IMR-90 (cell line): ENCODE measurements around the gene ADAMTS17. TPM values are rescaled to one million over a fixed set of nuclear protein-coding genes. Genes with fewer than 3 reads are reported as not detected.

Source experiments
- ATAC-seq: fragments of 200-7000 bp; cut with Tn5 transposase; 2 replicates; pipeline ENCODE4 v1.9.1; 2020; ENCODE audit warnings: low read depth, mild to moderate bottlenecking, moderate library complexity
- BruUV-seq: library from RNA; stranded (reverse); fragments of 400-500 nt; replicated peaks from 2 replicates; lab custom pipeline; 2021; lab: Mats Ljungman, UMichigan
- CTCF ChIA-PET: fragments of 300-600 bp; formaldehyde crosslinking; extraction: SDS; loops from one replicate; lab custom pipeline; 2021; ENCODE audit warnings: antibody characterized with exemption; lab: Yijun Ruan, JAX
- POLR2A ChIA-PET: fragments of 300-600 bp; sonication (Branson Sonifier 250); formaldehyde crosslinking; loops from one replicate; lab custom pipeline; 2022; ENCODE audit warnings: antibody characterized with exemption; ENCODE audit not compliant: unreplicated experiment; lab: Charles Lee
- DNase-seq: peaks from one replicate; pipeline ENCODE4 v3.0.0; 2013
- H2AFZ ChIP-seq: replicated peaks from 2 replicates; pipeline ENCODE3; 2013; ENCODE audit warnings: low read length, mild to moderate bottlenecking; ENCODE audit not compliant: poor library complexity
- H2AK5ac ChIP-seq: 2 replicates; pipeline ENCODE4 v1.6.1; 2013; ENCODE audit warnings: low read depth, low read length, inconsistent platforms
- H2AK9ac ChIP-seq: replicated peaks from 2 replicates; pipeline ENCODE3; 2013; ENCODE audit warnings: mild to moderate bottlenecking, low read depth, low read length, moderate library complexity; ENCODE audit not compliant: poor library complexity
- H2BK120ac ChIP-seq: 2 replicates; pipeline ENCODE4 v1.6.1; 2013; ENCODE audit warnings: low read depth, low read length, inconsistent platforms
- H2BK15ac ChIP-seq: 3 replicates; pipeline ENCODE4 v1.6.1; 2013; ENCODE audit warnings: low read depth, low read length, inconsistent platforms
- H2BK20ac ChIP-seq: 2 replicates; pipeline ENCODE4 v1.6.1; 2013; ENCODE audit warnings: low read depth, mild to moderate bottlenecking, inconsistent platforms, low read length, moderate library complexity
- H2BK5ac ChIP-seq: 2 replicates; pipeline ENCODE4 v1.6.1; 2013; ENCODE audit warnings: mild to moderate bottlenecking, low read depth, low read length, inconsistent platforms; ENCODE audit not compliant: poor library complexity, severe bottlenecking
- H3K14ac ChIP-seq: replicated peaks from 2 replicates; pipeline ENCODE4 v1.6.1; 2013; ENCODE audit warnings: low read depth, low read length, inconsistent platforms
- H3K18ac ChIP-seq: 2 replicates; pipeline ENCODE4 v1.6.1; 2013; ENCODE audit warnings: low read depth, low read length, control low read depth
- H3K23ac ChIP-seq: 2 replicates; pipeline ENCODE4 v1.6.1; 2013; ENCODE audit warnings: low read depth, low read length, inconsistent platforms
- H3K27ac ChIP-seq: 2 replicates; pipeline ENCODE4 v1.5.1; 2013; ENCODE audit warnings: mild to moderate bottlenecking, control low read depth, low read length; ENCODE audit not compliant: insufficient read depth
- H3K27me3 ChIP-seq: 2 replicates; pipeline ENCODE4 v1.6.1; 2013; ENCODE audit warnings: low read length; ENCODE audit not compliant: control insufficient read depth, insufficient read depth
- H3K36me3 ChIP-seq: 2 replicates; pipeline ENCODE4 v1.6.1; 2013; ENCODE audit warnings: low read length, mixed read lengths; ENCODE audit not compliant: control insufficient read depth, insufficient read depth
- H3K4ac ChIP-seq: 2 replicates; pipeline ENCODE4 v1.6.1; 2013; ENCODE audit warnings: low read depth, low read length, inconsistent platforms
- H3K4me1 ChIP-seq: 2 replicates; pipeline ENCODE4 v1.6.1; 2013; ENCODE audit warnings: low read length, mixed read lengths; ENCODE audit not compliant: control insufficient read depth, insufficient read depth
- H3K4me2 ChIP-seq: 2 replicates; pipeline ENCODE4 v1.6.1; 2013; ENCODE audit warnings: low read depth, mild to moderate bottlenecking, control low read depth, low read length, moderate library complexity
- H3K4me3 ChIP-seq: 2 replicates; pipeline ENCODE4 v1.5.1; 2013; ENCODE audit warnings: low read depth, mild to moderate bottlenecking, control low read depth, low read length, moderate library complexity; ENCODE audit not compliant: insufficient read depth
- H3K56ac ChIP-seq: 2 replicates; pipeline ENCODE4 v1.6.1; 2013; ENCODE audit warnings: low read length, inconsistent platforms; ENCODE audit not compliant: insufficient read depth; ENCODE audit errors: extremely low read depth
- H3K79me1 ChIP-seq, 2 experiments: 2 replicates each; pipeline ENCODE4 v1.6.1; 2013; ENCODE audit warnings: low read length in 2 of 2, inconsistent platforms in 1 of 2, low read depth in 1 of 2
- H3K9ac ChIP-seq: 2 replicates; pipeline ENCODE4 v1.6.1; 2013; ENCODE audit warnings: low read depth, low read length, control low read depth
- H3K9me1 ChIP-seq: 2 replicates; pipeline ENCODE4 v1.6.1; 2013; ENCODE audit warnings: low read length, inconsistent platforms; ENCODE audit not compliant: insufficient read depth
- H3K9me3 ChIP-seq: 2 replicates; pipeline ENCODE4 v1.6.1; 2013; ENCODE audit warnings: low read length; ENCODE audit not compliant: control insufficient read depth, insufficient read depth
- H4K20me1 ChIP-seq: 2 replicates; pipeline ENCODE4 v1.6.1; 2013; ENCODE audit warnings: low read length, inconsistent platforms; ENCODE audit not compliant: insufficient read depth
- H4K5ac ChIP-seq: 2 replicates; pipeline ENCODE4 v1.6.1; 2013; ENCODE audit warnings: mild to moderate bottlenecking, low read depth, low read length, control low read depth
- H4K8ac ChIP-seq, 2 experiments: 2 replicates each; pipeline ENCODE4 v1.6.1; 2013; ENCODE audit warnings: low read depth in 2 of 2, low read length in 2 of 2, control low read depth in 1 of 2, inconsistent platforms in 1 of 2
- H4K91ac ChIP-seq: 2 replicates; pipeline ENCODE4 v1.6.1; 2013; ENCODE audit warnings: low read depth, low read length, inconsistent platforms; ENCODE audit not compliant: insufficient read depth
- BHLHE40 ChIP-seq: fragments of 150-350 bp; IDR thresholded peaks from 2 replicates; pipeline ENCODE4 v1.6.1; 2016; ENCODE audit warnings: mild to moderate bottlenecking, low read depth, low read length
- CEBPB ChIP-seq: IDR thresholded peaks from 2 replicates; pipeline ENCODE4 v1.6.1; 2012; ENCODE audit warnings: low read depth, low read length, improper control_type of control experiment
- CHD1 ChIP-seq: IDR thresholded peaks from 2 replicates; pipeline ENCODE4 v1.6.1; 2012; ENCODE audit warnings: low read depth, low read length, improper control_type of control experiment
- CTCF ChIP-seq: conservative IDR thresholded peaks from 2 replicates; pipeline ENCODE4 v1.5.1; 2012; ENCODE audit warnings: mild to moderate bottlenecking, low read depth, low read length, improper control_type of control experiment
- ELK1 ChIP-seq: fragments of 150-350 bp; IDR thresholded peaks from 2 replicates; pipeline ENCODE4 v1.6.1; 2016; ENCODE audit warnings: low read depth, mild to moderate bottlenecking, low read length, moderate library complexity, borderline replicate concordance
- FOS ChIP-seq: fragments of 150-350 bp; IDR thresholded peaks from 2 replicates; pipeline ENCODE4 v1.6.1; 2016; ENCODE audit warnings: low read depth, low read length
- MAFK ChIP-seq: IDR thresholded peaks from 2 replicates; pipeline ENCODE4 v1.6.1; 2012; ENCODE audit warnings: low read depth, low read length, improper control_type of control experiment
- MXI1 ChIP-seq: IDR thresholded peaks from 2 replicates; pipeline ENCODE4 v1.6.1; 2012; ENCODE audit warnings: low read depth, mild to moderate bottlenecking, low read length, moderate library complexity, borderline replicate concordance
- NFE2L2 ChIP-seq: fragments of 150-350 bp; IDR thresholded peaks from 2 replicates; pipeline ENCODE4 v1.6.1; 2016; ENCODE audit warnings: low read depth, mild to moderate bottlenecking, low read length
- POLR2A ChIP-seq: IDR thresholded peaks from 2 replicates; pipeline ENCODE4 v1.6.1; 2012; ENCODE audit warnings: mild to moderate bottlenecking, low read depth, low read length
- RAD21 ChIP-seq: IDR thresholded peaks from 2 replicates; pipeline ENCODE4 v1.6.1; 2012; ENCODE audit warnings: low read length, improper control_type of control experiment
- RCOR1 ChIP-seq: IDR thresholded peaks from 2 replicates; pipeline ENCODE4 v1.6.1; 2012; ENCODE audit warnings: mild to moderate bottlenecking, low read length, improper control_type of control experiment; ENCODE audit not compliant: insufficient replicate concordance
- RFX5 ChIP-seq: IDR thresholded peaks from 2 replicates; pipeline ENCODE4 v1.8.0; 2012; ENCODE audit warnings: low read depth, mild to moderate bottlenecking, low read length, moderate library complexity
- SMC3 ChIP-seq: fragments of 150-350 bp; IDR thresholded peaks from 2 replicates; pipeline ENCODE4 v1.6.1; 2016; ENCODE audit warnings: low read depth, mild to moderate bottlenecking, antibody characterized with exemption, low read length, moderate library complexity
- USF2 ChIP-seq: fragments of 150-350 bp; IDR thresholded peaks from 2 replicates; pipeline ENCODE4 v1.6.1; 2017; ENCODE audit warnings: mild to moderate bottlenecking, antibody characterized with exemption, low read length, low read depth
- WGBS, 2 experiments: methylation state at CpG; one replicate each; pipeline versions ENCODE4 v1.1.5 to v1.1.7; 2013; ENCODE audit warnings: missing lambda C conversion rate in 2 of 2; ENCODE audit not compliant: insufficient read length in 1 of 2; ENCODE audit errors: extremely low coverage in 2 of 2; 5-methylcytosine and 5-hydroxymethylcytosine counted together
- dilution Hi-C: fragments of 300-500 bp; cut with HindIII; formaldehyde crosslinking; loops from one replicate; pipeline ENCODE4 v1.14.3; 2018; ENCODE audit warnings: low sequenced_read_pairs; ENCODE audit not compliant: unreplicated experiment
- in situ Hi-C: fragments of 300-500 bp; cut with MboI; formaldehyde crosslinking; loops from 3 replicates; pipeline ENCODE4 v1.14.3; 2019; ENCODE audit warnings: low sequenced_read_pairs, inconsistent platforms, mixed read lengths
- intact Hi-C: fragments of 100-400 bp; cut with micrococcal nuclease; formaldehyde crosslinking; loops from 2 replicates; pipeline ENCODE4 v1.10.0; 2022
- polyA plus RNA-seq, 3 experiments: library from polyadenylated mRNA; depleted of rRNA; stranded (reverse); fragments of >200 nt; gene quantifications; 2 replicates each; pipeline ENCODE4 v1.2.3, GENCODE V29; 2012; ENCODE audit warnings: low replicate concordance in 1 of 3
- total RNA-seq: library from RNA; depleted of rRNA; stranded (reverse); fragments of >200 nt; gene quantifications from 2 replicates; pipeline ENCODE4 v1.2.3, GENCODE V29; 2012

Gene ADAMTS17
- total and polyA plus RNA-seq, 2 of the 4 experiments (the other 2 are of a cell fraction) = 0.03 TPM; not detected in 1

GRCh38 chr15:100306098-100306497 is 35.7 kb downstream of the ADAMTS17 start:
- Histone ChIP-seq H2BK5ac (no peak overlapping the region), H3K27me3 (no peaks in the 10 kb centered on the region), H3K9me1 (no peaks in the 10 kb centered on the region), H3K4me1 (no peaks in the 10 kb centered on the region), H3K27ac (no peak overlapping the region), H2BK20ac (no peak overlapping the region), H3K4me3 (no peak overlapping the region), H2AK9ac (no peak overlapping the region), H2AFZ (no peak overlapping the region), H3K56ac (no peak overlapping the region), H3K23ac (no peak overlapping the region), H4K5ac (no peak overlapping the region), H3K36me3 (no peaks in the 10 kb centered on the region), H4K91ac (no peak overlapping the region), H2BK15ac (no peak overlapping the region), H2BK120ac (no peak overlapping the region), H3K9ac (no peak overlapping the region), H3K9me3 (peaks cover 43% of the 10 kb centered on the region), H3K4ac (no peak overlapping the region), H4K8ac (no peak overlapping the region), H3K18ac (no peak overlapping the region), H4K20me1 (no peaks in the 10 kb centered on the region), H3K4me2 (no peak overlapping the region), H3K14ac (no peak overlapping the region), H3K79me1 (no peaks in the 10 kb centered on the region), H2AK5ac (no peak overlapping the region)
- CTCF ChIA-PET = no interaction called here
- POLR2A ChIA-PET = no interaction called here
- no peak for DNase-seq
- dilution Hi-C loops = no loop called here
- 56% methylated on average over 4 of the region's 8 CpGs; no CpG with 5 or more reads in 1 of the 2 experiments for WGBS, 2 experiments
- BruUV-seq = no TSS peak
- in situ Hi-C loops = no loop called here
- intact Hi-C loops = no loop called here
- ATAC-seq = no peak
- TF ChIP-seq ELK1 (no peak), FOS (no peak), NFE2L2 (no peak), POLR2A (no peak), RCOR1 (no peak), CEBPB (no peak), RAD21 (no peak), MAFK (no peak), SMC3 (no peak), CTCF (no peak), USF2 (no peak), RFX5 (no peak), MXI1 (no peak), CHD1 (no peak), BHLHE40 (no peak)
